Lung (tissue), 12 donors: ENCODE measurements around the gene WNT2. TPM values are rescaled to one million over a fixed set of nuclear protein-coding genes. Genes with fewer than 3 reads are reported as not detected.

Source experiments
- ATAC-seq: fragments of 200-7000 bp; cut with Tn5 transposase; one replicate; pipeline ENCODE4 v1.9.1; 2020; ENCODE audit warnings: moderate number of reproducible peaks; ENCODE audit not compliant: insufficient read depth, low FRiP score
- DNase-seq, 3 donors: peaks; one replicate each; pipeline ENCODE4 v3.0.0-alpha.2; 2013 to 2017
- H3K27ac ChIP-seq, 2 donors: one replicate each; pipeline ENCODE4 v1.5.1; 2013; ENCODE audit warnings: mild to moderate bottlenecking in 2 of 2, moderate library complexity in 2 of 2, control low read depth in 1 of 2, inconsistent platforms in 1 of 2, low read depth in 1 of 2, low read length in 1 of 2
- H3K27me3 ChIP-seq, 3 donors: one replicate each; pipeline ENCODE4 v1.5.1; 2013; ENCODE audit warnings: low read length in 2 of 3; ENCODE audit not compliant: control insufficient read depth in 3 of 3, insufficient read depth in 3 of 3
- H3K36me3 ChIP-seq, 4 donors: one replicate each; pipeline ENCODE4 v1.5.1; 2013; ENCODE audit warnings: low read length in 4 of 4, mild to moderate bottlenecking in 1 of 4, moderate library complexity in 1 of 4; ENCODE audit not compliant: control insufficient read depth in 4 of 4, insufficient read depth in 4 of 4
- H3K4me1 ChIP-seq, 5 donors: one replicate each; pipeline ENCODE4 v1.5.1; 2013; ENCODE audit warnings: low read length in 5 of 5, mild to moderate bottlenecking in 2 of 5, moderate library complexity in 1 of 5; ENCODE audit not compliant: control insufficient read depth in 5 of 5, insufficient read depth in 5 of 5
- H3K4me3 ChIP-seq: one replicate; pipeline ENCODE4 v1.5.1; 2013; ENCODE audit warnings: mild to moderate bottlenecking, control low read depth, moderate library complexity
- H3K9ac ChIP-seq, 2 donors: one replicate each; pipeline ENCODE4 v1.5.1; 2013; ENCODE audit warnings: low read length in 2 of 2, control low read depth in 1 of 2; ENCODE audit not compliant: insufficient read depth in 1 of 2
- H3K9me3 ChIP-seq, 4 donors: one replicate each; pipeline ENCODE4 v1.5.1; 2013; ENCODE audit warnings: low read length in 3 of 4, mild to moderate bottlenecking in 1 of 4, moderate library complexity in 1 of 4; ENCODE audit not compliant: control insufficient read depth in 4 of 4, insufficient read depth in 3 of 4
- CTCF ChIP-seq: IDR thresholded peaks from 2 replicates; pipeline ENCODE4 v1.5.1; 2012; ENCODE audit warnings: mild to moderate bottlenecking; ENCODE audit errors: control extremely low read depth, extremely low read depth
- WGBS, 2 donors: extraction: QIAGEN DNeasy Blood & Tissue Kit; methylation state at CpG; one replicate each; pipeline ENCODE4 v1.1.7; 2013; 5-methylcytosine and 5-hydroxymethylcytosine counted together
- polyA plus RNA-seq, 2 donors: library from polyadenylated mRNA; stranded (reverse); fragments of 200-250 nt; gene quantifications; one replicate each; pipeline ENCODE4 v1.2.1, GENCODE V29; 2013
- total RNA-seq, 2 donors: library from RNA; depleted of rRNA in 1 of 2; stranded (reverse); fragments of >200 nt in 1 of 2; gene quantifications; one replicate each; pipeline ENCODE4 v1.2.1, GENCODE V29; 2014 to 2021
- donor health status: control.
- donor health status: control.
- donor health status: Bipolar disorder and iron deficiency.
- donor health status: healthy.
- donor health status: DM: yes; HTN: yes; CAD: no.

Gene WNT2
- total and polyA plus RNA-seq, 4 donors = 3.1 to 59.2 (median 17.1) TPM

DNA sequence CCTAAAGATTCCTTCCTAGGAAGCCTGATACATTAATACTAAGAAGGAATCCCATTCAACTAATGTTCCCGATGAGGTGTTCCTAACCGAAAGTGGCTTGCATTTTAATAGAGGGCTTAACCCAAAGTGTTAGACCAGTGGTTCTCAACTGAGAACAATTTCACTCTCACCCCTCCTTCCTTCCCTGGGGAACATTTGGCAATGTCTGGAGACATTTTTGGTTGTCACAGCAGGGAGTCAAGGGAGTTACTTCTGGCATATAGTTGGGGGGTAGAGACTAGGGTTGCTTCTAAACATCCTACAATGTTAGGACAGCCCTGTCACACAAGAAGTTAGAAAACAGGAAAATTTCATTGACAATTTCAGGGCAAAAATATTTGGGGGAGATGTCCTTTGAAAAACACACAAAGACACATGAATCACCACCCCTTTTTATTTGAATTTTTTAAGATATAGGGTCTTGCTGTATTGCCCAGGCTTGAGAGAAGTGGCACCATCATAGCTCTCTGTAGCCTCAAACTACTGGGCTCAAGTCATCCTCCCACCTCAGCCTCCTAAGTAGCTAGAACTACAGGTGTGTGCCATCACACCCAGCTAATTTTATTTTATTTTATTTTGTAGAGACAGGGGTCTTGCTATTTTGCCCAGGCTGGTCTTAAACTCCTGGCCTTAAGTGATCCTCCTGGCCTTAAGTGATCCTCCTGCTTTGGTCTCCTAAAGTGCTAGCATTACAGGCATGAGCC is 50.7 kb downstream of the WNT2 start:
- ATAC-seq (no peak), DNase-seq (no peak)
- Histone ChIP-seq H3K9me3 (no peaks in the 10 kb centered on the region), H3K9ac (no peak overlapping the region), H3K36me3 (peaks cover 0 to 10% (median 1%) of the 10 kb centered on the region in 4 donors), H3K27me3 (no peaks in the 10 kb centered on the region), H3K27ac (no peak overlapping the region), H3K4me1 (no peaks in the 10 kb centered on the region), H3K4me3 (no peak overlapping the region)
- 92 to 98% methylated on average over 2 of the region's 2 CpGs for whole genome bisulfite sequencing, 2 donors
- TF ChIP-seq CTCF = no peak

- TF ChIP-seq CTCF = no peak
- ATAC-seq (no peak), DNase-seq (no peak)
- Histone ChIP-seq H3K4me1 (no peaks in the 10 kb centered on the region), H3K27ac (no peak overlapping the region), H3K36me3 (peaks cover 0 to 10% (median 1%) of the 10 kb centered on the region in 4 donors), H3K27me3 (no peaks in the 10 kb centered on the region), H3K9me3 (no peaks in the 10 kb centered on the region), H3K9ac (no peak overlapping the region), H3K4me3 (no peak overlapping the region)
- WGBS, 2 donors = 93 to 97% methylated on average over 3 of the region's 3 CpGs
Measured at GRCh38 chr7:117271566-117271965, 51.3 kb downstream of the WNT2 start.

- H3K9ac ChIP-seq = no peak overlapping the region
- no peaks in the 10 kb centered on the region for H3K4me1 ChIP-seq
- DNase-seq (no peak), ATAC-seq (no peak)
- WGBS, 2 donors = 79 to 87% methylated on average over 9 of the region's 9 CpGs
- H3K27me3 ChIP-seq = no peaks in the 10 kb centered on the region
- H3K36me3 ChIP-seq = no peaks in the 10 kb centered on the region
- H3K9me3 ChIP-seq = no peaks in the 10 kb centered on the region
- no peak overlapping the region for H3K4me3 ChIP-seq
- no peak for TF ChIP-seq CTCF
- H3K27ac ChIP-seq = no peak overlapping the region
Measured at GRCh38 chr7:117270371-117270770, 52.5 kb downstream of the WNT2 start.

GRCh38 chr7:117269886-117270285 is 53.0 kb downstream of the WNT2 start:
- ATAC-seq = peak; percentile 10
- WGBS, 2 donors = 63 to 82% methylated on average over 3 of the region's 3 CpGs

More at GRCh38 chr7:117269886-117270285, 53.0 kb downstream of the WNT2 start:
- H3K27ac ChIP-seq = no peak overlapping the region
- no peaks in the 10 kb centered on the region for H3K36me3 ChIP-seq
- no peaks in the 10 kb centered on the region for H3K4me1 ChIP-seq
- no peak for TF ChIP-seq CTCF
- no peak overlapping the region for H3K9ac ChIP-seq
- H3K4me3 ChIP-seq = no peak overlapping the region
- no peaks in the 10 kb centered on the region for H3K27me3 ChIP-seq
- H3K9me3 ChIP-seq = no peaks in the 10 kb centered on the region
- DNase-seq = no peak
